IPS DF 6.9 (cell line): ENCODE results near the gene SLC66A3.

Source experiments
- DNase-seq: peaks from one replicate; pipeline ENCODE4 v3.0.0-alpha.2; 2013; ENCODE audit warnings: low read depth, low spot score
- H3K27ac ChIP-seq: one replicate; pipeline ENCODE4 v1.5.1; 2013; ENCODE audit warnings: low read length, control low read depth
- H3K27me3 ChIP-seq: 2 replicates; pipeline ENCODE4 v1.6.1; 2013; ENCODE audit warnings: mild to moderate bottlenecking, low read length; ENCODE audit not compliant: control insufficient read depth, insufficient read depth
- H3K36me3 ChIP-seq: 2 replicates; pipeline ENCODE4 v1.6.1; 2013; ENCODE audit warnings: low read length; ENCODE audit not compliant: control insufficient read depth, insufficient read depth
- H3K4me1 ChIP-seq: 2 replicates; pipeline ENCODE4 v1.6.1; 2013; ENCODE audit warnings: low read length; ENCODE audit not compliant: control insufficient read depth, insufficient read depth
- H3K4me3 ChIP-seq: 2 replicates; pipeline ENCODE4 v1.5.1; 2013; ENCODE audit warnings: mild to moderate bottlenecking, low read length
- H3K9me3 ChIP-seq: 2 replicates; pipeline ENCODE4 v1.6.1; 2013; ENCODE audit warnings: low read length, inconsistent platforms; ENCODE audit not compliant: control insufficient read depth, insufficient read depth
- WGBS: extraction: QIAGEN DNeasy Blood & Tissue Kit; methylation state at CpG from one replicate; pipeline ENCODE4 v1.1.7; 2013; ENCODE audit warnings: mixed read lengths, missing lambda C conversion rate; ENCODE audit not compliant: insufficient read length, insufficient coverage; 5-methylcytosine and 5-hydroxymethylcytosine counted together

The SLC66A3 gene

GRCh38 chr2:11134349-11134748 lies 20.9 kb upstream of the SLC66A3 start:
- no CpG with 5 or more reads among the region's 5 CpGs for WGBS
- H3K27ac ChIP-seq = no peak overlapping the region
- H3K4me3 ChIP-seq = no peak overlapping the region
- peaks cover 8% of the 10 kb centered on the region; the same call in 1 of the 2 replicates for H3K4me1 ChIP-seq
- no peak for DNase-seq
- no peaks in the 10 kb centered on the region for H3K9me3 ChIP-seq
- no peaks in the 10 kb centered on the region for H3K27me3 ChIP-seq
- H3K36me3 ChIP-seq = no peaks in the 10 kb centered on the region

- H3K4me3 ChIP-seq = no peak overlapping the region
- no CpG with 5 or more reads among the region's 4 CpGs for WGBS
- no peaks in the 10 kb centered on the region; the same call in 1 of the 2 replicates for H3K9me3 ChIP-seq
- DNase-seq = no peak
- H3K4me1 ChIP-seq = no peaks in the 10 kb centered on the region
- no peaks in the 10 kb centered on the region for H3K36me3 ChIP-seq
- no peaks in the 10 kb centered on the region for H3K27me3 ChIP-seq
- H3K27ac ChIP-seq = no peak overlapping the region
Observed at GRCh38 chr2:11140492-11140891, 14.8 kb upstream of the SLC66A3 start.

GRCh38 chr2:11141319-11141718 lies 13.9 kb upstream of the SLC66A3 start:
- Histone ChIP-seq H3K9me3 (no peaks in the 10 kb centered on the region; the same call in 1 of the 2 replicates), H3K27ac (no peak overlapping the region), H3K4me3 (no peak overlapping the region), H3K36me3 (no peaks in the 10 kb centered on the region), H3K27me3 (no peaks in the 10 kb centered on the region), H3K4me1 (no peaks in the 10 kb centered on the region)
- no CpG with 5 or more reads among the region's 4 CpGs for WGBS
- DNase-seq = no peak

GRCh38 chr2:11142330-11142729 lies 12.9 kb upstream of the SLC66A3 start:
- Histone ChIP-seq H3K27ac (no peak overlapping the region), H3K4me1 (no peaks in the 10 kb centered on the region), H3K4me3 (no peak overlapping the region), H3K27me3 (no peaks in the 10 kb centered on the region), H3K36me3 (no peaks in the 10 kb centered on the region), H3K9me3 (no peaks in the 10 kb centered on the region; the same call in 1 of the 2 replicates)
- DNase-seq = no peak
- no CpG with 5 or more reads among the region's 3 CpGs for WGBS

DNA sequence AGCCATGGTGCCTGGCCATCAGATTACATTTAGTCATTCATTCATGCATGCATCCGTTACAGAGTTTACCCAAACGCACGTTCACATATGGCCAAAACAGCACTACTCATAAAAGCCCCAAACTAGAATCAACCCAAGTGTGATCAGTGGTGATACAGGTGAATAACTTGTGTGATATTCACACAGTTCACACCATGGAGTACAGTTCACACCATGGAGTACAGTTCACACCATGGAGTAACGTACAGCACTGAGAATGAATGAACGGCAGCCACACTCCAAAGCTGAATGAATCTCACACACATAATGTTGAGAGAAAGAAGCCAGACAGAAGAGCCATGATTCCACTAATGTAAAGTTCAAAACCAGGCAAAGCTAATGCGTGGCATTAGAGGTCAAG lies 12.3 kb upstream of the SLC66A3 start:
- WGBS = no CpG with 5 or more reads among the region's 6 CpGs
- DNase-seq = no peak
- H3K4me3 ChIP-seq = no peak overlapping the region
- H3K36me3 ChIP-seq = no peaks in the 10 kb centered on the region
- no peaks in the 10 kb centered on the region for H3K4me1 ChIP-seq
- no peaks in the 10 kb centered on the region for H3K27me3 ChIP-seq
- no peaks in the 10 kb centered on the region; the same call in 1 of the 2 replicates for H3K9me3 ChIP-seq
- no peak overlapping the region for H3K27ac ChIP-seq

DNA sequence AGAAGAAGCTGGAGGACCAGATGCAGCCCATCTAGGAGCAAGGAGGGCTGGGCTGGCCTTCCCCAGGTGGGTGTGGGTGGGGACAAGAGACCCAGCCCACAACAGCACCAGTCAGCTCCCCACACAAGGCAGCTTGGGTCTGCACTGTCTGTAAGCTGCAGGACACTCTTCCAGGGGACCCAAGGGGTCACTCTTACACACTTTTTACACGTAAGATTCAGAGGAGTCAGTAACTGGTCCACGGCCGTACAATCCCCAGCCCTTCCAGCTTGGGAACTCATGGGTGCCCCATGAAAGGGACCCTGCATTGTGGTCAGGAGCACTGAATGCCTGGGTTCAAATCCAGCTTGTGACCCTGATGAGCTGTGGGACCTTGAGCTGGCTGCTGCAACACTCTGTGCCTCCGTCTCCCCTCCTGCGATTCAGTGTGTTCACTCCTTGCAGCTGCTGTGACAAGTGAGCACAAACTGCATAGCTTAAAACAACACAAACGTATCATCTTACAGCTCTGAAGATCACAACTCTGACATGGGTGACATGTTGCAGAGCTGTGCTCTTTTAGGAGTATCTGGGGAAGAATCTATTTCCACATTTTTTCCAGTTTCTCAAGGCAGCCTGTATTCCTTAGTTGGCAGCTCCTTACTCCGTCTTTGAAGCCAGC lies 11.1 kb upstream of the SLC66A3 start:
- Histone ChIP-seq H3K9me3 (no peaks in the 10 kb centered on the region; the same call in 1 of the 2 replicates), H3K27ac (no peak overlapping the region), H3K4me3 (no peak overlapping the region), H3K36me3 (no peaks in the 10 kb centered on the region), H3K4me1 (no peaks in the 10 kb centered on the region), H3K27me3 (no peaks in the 10 kb centered on the region)
- no CpG with 5 or more reads among the region's 7 CpGs for WGBS
- no peak for DNase-seq

GRCh38 chr2:11144738-11145079 lies 10.6 kb upstream of the SLC66A3 start:
- WGBS = no CpG with 5 or more reads among the region's 6 CpGs

GRCh38 chr2:11145350-11145749 lies 9.9 kb upstream of the SLC66A3 start:
- WGBS = no CpG with 5 or more reads among the region's 1 CpG

More at GRCh38 chr2:11144738-11145079, 10.6 kb upstream of the SLC66A3 start:
- no peaks in the 10 kb centered on the region for H3K36me3 ChIP-seq
- H3K9me3 ChIP-seq = no peaks in the 10 kb centered on the region; the same call in 1 of the 2 replicates
- no peak overlapping the region for H3K4me3 ChIP-seq
- H3K27me3 ChIP-seq = no peaks in the 10 kb centered on the region
- H3K4me1 ChIP-seq = no peaks in the 10 kb centered on the region
- no peak for DNase-seq
- no peak overlapping the region for H3K27ac ChIP-seq

GRCh38 chr2:11146076-11146475 lies 9.2 kb upstream of the SLC66A3 start:
- no peaks in the 10 kb centered on the region for H3K27me3 ChIP-seq
- no peaks in the 10 kb centered on the region; the same call in 1 of the 2 replicates for H3K9me3 ChIP-seq
- no peak overlapping the region for H3K27ac ChIP-seq
- H3K4me1 ChIP-seq = no peaks in the 10 kb centered on the region
- WGBS = no CpG with 5 or more reads among the region's 3 CpGs
- no peaks in the 10 kb centered on the region for H3K36me3 ChIP-seq
- no peak overlapping the region for H3K4me3 ChIP-seq
- DNase-seq = no peak

More at GRCh38 chr2:11145350-11145749, 9.9 kb upstream of the SLC66A3 start:
- no peak overlapping the region for H3K4me3 ChIP-seq
- no peaks in the 10 kb centered on the region for H3K36me3 ChIP-seq
- no peak for DNase-seq
- no peak overlapping the region for H3K27ac ChIP-seq
- no peaks in the 10 kb centered on the region for H3K4me1 ChIP-seq
- H3K9me3 ChIP-seq = no peaks in the 10 kb centered on the region; the same call in 1 of the 2 replicates
- no peaks in the 10 kb centered on the region for H3K27me3 ChIP-seq

DNA sequence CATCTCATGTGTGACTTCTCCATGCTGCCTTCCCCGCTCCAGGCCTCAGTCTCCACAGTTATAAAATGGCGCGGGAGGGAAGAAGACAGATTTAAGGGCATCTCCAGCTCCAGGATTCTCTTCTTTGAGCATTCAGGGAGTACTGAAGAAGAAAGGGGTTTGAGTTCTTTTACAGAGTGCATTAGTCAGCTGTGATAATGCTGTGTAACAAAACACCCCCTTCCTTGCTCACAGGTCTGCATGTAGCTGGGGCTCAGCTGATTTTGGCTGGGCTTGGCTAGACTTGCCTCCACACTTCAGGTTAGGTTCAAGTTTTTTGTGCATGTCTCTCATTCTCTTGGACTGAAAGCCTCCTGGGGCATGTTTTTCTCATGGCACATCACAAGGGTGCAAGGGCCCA lies 8.0 kb upstream of the SLC66A3 start:
- H3K9me3 ChIP-seq = no peaks in the 10 kb centered on the region
- no peak overlapping the region for H3K27ac ChIP-seq
- no peak for DNase-seq
- no peaks in the 10 kb centered on the region for H3K27me3 ChIP-seq
- WGBS = no CpG with 5 or more reads among the region's 3 CpGs
- H3K4me1 ChIP-seq = no peaks in the 10 kb centered on the region
- no peak overlapping the region for H3K4me3 ChIP-seq
- no peaks in the 10 kb centered on the region for H3K36me3 ChIP-seq

DNA sequence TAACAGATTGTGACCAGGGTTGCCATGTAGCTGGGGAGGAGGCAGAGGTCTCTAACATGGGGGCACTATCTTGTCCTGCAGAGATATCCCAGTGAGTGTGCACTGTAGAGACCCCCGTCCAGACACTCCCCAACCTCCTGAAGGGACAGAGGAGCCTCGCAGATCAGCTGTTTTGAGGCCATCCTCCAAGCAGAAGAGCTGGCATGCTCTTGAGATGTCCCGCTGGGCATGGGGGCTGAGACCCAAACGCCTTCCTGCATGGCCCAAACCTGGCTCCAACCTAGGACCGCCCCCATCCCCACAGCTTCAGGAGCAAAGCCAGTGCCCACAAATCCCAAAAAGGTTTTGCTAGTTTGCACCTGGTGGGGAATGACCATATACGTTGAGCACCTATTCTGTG lies 2.7 kb upstream of the SLC66A3 start:
- no peak for DNase-seq
- Histone ChIP-seq H3K27ac (no peak overlapping the region), H3K36me3 (no peaks in the 10 kb centered on the region), H3K27me3 (no peaks in the 10 kb centered on the region), H3K4me1 (peaks cover 2% of the 10 kb centered on the region; the same call in 1 of the 2 replicates), H3K4me3 (no peak overlapping the region), H3K9me3 (no peaks in the 10 kb centered on the region)
- no CpG with 5 or more reads among the region's 6 CpGs for WGBS
